ENCODE measurements around the gene ARRB1.

DNA sequence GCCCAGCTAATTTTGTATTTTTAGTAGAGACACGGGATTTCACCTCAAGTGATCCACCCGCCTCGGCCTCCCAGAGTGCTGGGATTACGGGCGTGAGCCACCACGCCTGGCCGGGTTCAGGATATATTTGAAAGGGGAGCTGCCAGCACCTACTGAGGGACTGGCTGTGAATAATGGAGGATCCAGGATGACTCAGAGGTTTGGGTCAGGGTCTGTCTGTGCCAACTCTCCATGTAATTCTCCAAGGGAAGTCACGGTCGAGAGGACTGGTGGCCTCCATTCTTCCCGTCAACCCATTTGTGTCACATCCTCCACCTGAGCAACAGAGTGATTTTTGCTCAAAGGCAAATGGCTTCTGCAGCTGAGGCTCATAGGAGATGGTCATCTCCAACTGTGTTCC, 3.6 kb upstream of the ARRB1 start:
- TF ChIP-seq, protein P1, sequence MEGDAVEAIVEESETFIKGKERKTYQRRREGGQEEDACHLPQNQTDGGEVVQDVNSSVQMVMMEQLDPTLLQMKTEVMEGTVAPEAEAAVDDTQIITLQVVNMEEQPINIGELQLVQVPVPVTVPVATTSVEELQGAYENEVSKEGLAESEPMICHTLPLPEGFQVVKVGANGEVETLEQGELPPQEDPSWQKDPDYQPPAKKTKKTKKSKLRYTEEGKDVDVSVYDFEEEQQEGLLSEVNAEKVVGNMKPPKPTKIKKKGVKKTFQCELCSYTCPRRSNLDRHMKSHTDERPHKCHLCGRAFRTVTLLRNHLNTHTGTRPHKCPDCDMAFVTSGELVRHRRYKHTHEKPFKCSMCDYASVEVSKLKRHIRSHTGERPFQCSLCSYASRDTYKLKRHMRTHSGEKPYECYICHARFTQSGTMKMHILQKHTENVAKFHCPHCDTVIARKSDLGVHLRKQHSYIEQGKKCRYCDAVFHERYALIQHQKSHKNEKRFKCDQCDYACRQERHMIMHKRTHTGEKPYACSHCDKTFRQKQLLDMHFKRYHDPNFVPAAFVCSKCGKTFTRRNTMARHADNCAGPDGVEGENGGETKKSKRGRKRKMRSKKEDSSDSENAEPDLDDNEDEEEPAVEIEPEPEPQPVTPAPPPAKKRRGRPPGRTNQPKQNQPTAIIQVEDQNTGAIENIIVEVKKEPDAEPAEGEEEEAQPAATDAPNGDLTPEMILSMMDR (IDR thresholded peaks at IDR 0.05), result no peak
- TF ChIP-seq POLR2A (IDR thresholded peaks at IDR 0.05; ENCODE audit: low read depth), result no peak
- no peak for TF ChIP-seq POLR2AphosphoS5 (IDR thresholded peaks at IDR 0.05)
